Vagina (tissue), 2 donors: ENCODE results near the gene SOS1. TPM values are rescaled to one million over a fixed set of nuclear protein-coding genes. Genes with fewer than 3 reads are reported as not detected.

Source experiments
- DNase-seq, 2 donors: peaks; one replicate each; pipeline ENCODE4 v3.0.0-alpha.2; 2017; ENCODE audit errors: extremely low spot score in 2 of 2
- H3K27ac ChIP-seq: fragments of 200-600 bp; sonication (generic); one replicate; pipeline ENCODE4 v1.5.1; 2019
- H3K27me3 ChIP-seq: fragments of 200-600 bp; sonication (generic); one replicate; pipeline ENCODE4 v1.5.1; 2019
- H3K36me3 ChIP-seq, 2 donors: fragments of 200-600 bp; sonication (generic); one replicate each; pipeline ENCODE4 v1.5.1; 2017 to 2019
- H3K4me1 ChIP-seq: fragments of 200-600 bp; sonication (generic); one replicate; pipeline ENCODE4 v1.5.1; 2019
- H3K4me3 ChIP-seq, 2 donors: fragments of 200-600 bp; sonication (generic); 1 replicate in 1 of 2; 2 replicates in 1 of 2; pipeline ENCODE4 v1.5.1; 2016 to 2019
- H3K9me3 ChIP-seq: fragments of 200-600 bp; sonication (generic); one replicate; pipeline ENCODE4 v1.5.1; 2019
- POLR2A ChIP-seq, 2 donors: fragments of 450-650 bp; IDR thresholded peaks; one replicate each; pipeline ENCODE4 v1.6.1; 2017; ENCODE audit warnings: antibody characterized with exemption in 2 of 2, mild to moderate bottlenecking in 2 of 2, moderate library complexity in 2 of 2
- POLR2AphosphoS5 ChIP-seq, 2 donors: sonication (generic); formaldehyde crosslinking; IDR thresholded peaks; one replicate each; pipeline ENCODE4 v1.9.0; 2017; ENCODE audit warnings: antibody characterized with exemption in 2 of 2, mild to moderate bottlenecking in 2 of 2, low read depth in 1 of 2; ENCODE audit not compliant: insufficient read depth in 1 of 2
- intact Hi-C: fragments of 100-400 bp; cut with DNase I; formaldehyde crosslinking; loops from one replicate; pipeline ENCODE4 v1.15.1; 2023
- total RNA-seq: library from RNA; depleted of rRNA; stranded (reverse); fragments of >200 nt; gene quantifications from one replicate; pipeline ENCODE4 v1.2.3, GENCODE V29; 2016
- TF ChIP-seq, protein P1 (sequence below), 3 experiments: fragments of 450-650 bp in 2 of 3; fragments of 200-600 bp in 1 of 3; sonication (generic) in 1 of 3; IDR thresholded peaks; one replicate each; pipeline ENCODE4 v1.5.1; 2017 to 2019; ENCODE audit warnings: antibody characterized with exemption in 3 of 3, mild to moderate bottlenecking in 2 of 3, moderate library complexity in 2 of 3

Gene SOS1
- total RNA-seq, 1 donor from 2014 or later, result 20.1 TPM

DNA sequence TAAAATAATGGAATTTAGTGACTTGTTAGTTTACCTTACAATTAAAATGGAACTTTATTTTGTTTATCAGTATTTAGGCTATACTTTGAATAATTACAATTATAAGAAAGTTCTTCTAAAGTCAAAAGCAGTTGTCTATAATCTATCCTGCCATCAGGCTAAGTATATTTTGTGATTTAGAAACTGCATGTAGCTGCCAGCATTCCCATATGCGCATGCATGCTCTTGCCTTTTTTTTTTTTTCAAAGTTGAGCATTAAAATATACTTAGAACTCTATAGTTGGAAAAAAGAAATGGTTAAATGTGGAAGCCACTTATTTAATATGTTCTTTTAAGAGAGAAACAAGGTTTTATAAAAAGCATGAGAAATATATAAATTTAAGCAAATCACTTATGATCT lies 132.1 kb downstream of the SOS1 start:
- Histone ChIP-seq H3K27me3 (no peaks in the 10 kb centered on the region), H3K9me3 (no peaks in the 10 kb centered on the region), H3K4me3 (no peak overlapping the region), H3K36me3 (peaks cover 0 to 30% of the 10 kb centered on the region in 2 donors), H3K4me1 (no peaks in the 10 kb centered on the region), H3K27ac (no peak overlapping the region)
- intact Hi-C loops, result no loop called here
- TF ChIP-seq POLR2AphosphoS5 (IDR thresholded peaks at IDR 0.05; ENCODE audit: insufficient read depth in 1 of 2, low read depth in 1 of 2), result no peak
- no peak for TF ChIP-seq POLR2A (IDR thresholded peaks at IDR 0.05)
- TF ChIP-seq, protein P1, sequence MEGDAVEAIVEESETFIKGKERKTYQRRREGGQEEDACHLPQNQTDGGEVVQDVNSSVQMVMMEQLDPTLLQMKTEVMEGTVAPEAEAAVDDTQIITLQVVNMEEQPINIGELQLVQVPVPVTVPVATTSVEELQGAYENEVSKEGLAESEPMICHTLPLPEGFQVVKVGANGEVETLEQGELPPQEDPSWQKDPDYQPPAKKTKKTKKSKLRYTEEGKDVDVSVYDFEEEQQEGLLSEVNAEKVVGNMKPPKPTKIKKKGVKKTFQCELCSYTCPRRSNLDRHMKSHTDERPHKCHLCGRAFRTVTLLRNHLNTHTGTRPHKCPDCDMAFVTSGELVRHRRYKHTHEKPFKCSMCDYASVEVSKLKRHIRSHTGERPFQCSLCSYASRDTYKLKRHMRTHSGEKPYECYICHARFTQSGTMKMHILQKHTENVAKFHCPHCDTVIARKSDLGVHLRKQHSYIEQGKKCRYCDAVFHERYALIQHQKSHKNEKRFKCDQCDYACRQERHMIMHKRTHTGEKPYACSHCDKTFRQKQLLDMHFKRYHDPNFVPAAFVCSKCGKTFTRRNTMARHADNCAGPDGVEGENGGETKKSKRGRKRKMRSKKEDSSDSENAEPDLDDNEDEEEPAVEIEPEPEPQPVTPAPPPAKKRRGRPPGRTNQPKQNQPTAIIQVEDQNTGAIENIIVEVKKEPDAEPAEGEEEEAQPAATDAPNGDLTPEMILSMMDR (IDR thresholded peaks at IDR 0.05), result no peak
- DNase-seq, result no peak

DNA sequence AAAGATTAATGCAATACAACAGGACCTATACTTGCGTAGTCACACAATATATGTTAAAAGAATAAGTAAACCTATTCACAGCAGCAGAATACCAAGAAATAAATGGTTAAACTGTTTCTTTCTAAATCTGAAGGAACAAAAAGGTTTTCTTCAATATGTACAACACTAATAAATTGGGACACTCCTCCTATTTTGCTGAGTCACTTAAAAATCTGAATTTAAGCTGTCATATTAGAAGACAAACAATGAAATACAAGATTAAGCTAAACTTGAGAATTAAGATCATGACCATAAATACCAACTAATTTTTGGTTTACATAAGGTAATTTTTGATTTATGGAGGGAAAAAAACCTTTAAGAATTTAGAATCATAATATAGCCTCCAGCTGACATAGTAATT lies 138.4 kb downstream of the SOS1 start:
- no peak for DNase-seq
- no peaks in the 10 kb centered on the region for H3K4me1 ChIP-seq
- H3K36me3 ChIP-seq, result peaks cover 0 to 26% of the 10 kb centered on the region in 2 donors
- intact Hi-C loops, result no loop called here
- H3K9me3 ChIP-seq, result no peaks in the 10 kb centered on the region
- H3K27me3 ChIP-seq, result no peaks in the 10 kb centered on the region
- no peak overlapping the region for H3K27ac ChIP-seq
- no peak overlapping the region for H3K4me3 ChIP-seq
- TF ChIP-seq POLR2AphosphoS5 (IDR thresholded peaks at IDR 0.05; ENCODE audit: insufficient read depth in 1 of 2, low read depth in 1 of 2) (no peak), POLR2A (IDR thresholded peaks at IDR 0.05) (no peak)
- TF ChIP-seq, protein P1 (IDR thresholded peaks at IDR 0.05), result no peak

DNA sequence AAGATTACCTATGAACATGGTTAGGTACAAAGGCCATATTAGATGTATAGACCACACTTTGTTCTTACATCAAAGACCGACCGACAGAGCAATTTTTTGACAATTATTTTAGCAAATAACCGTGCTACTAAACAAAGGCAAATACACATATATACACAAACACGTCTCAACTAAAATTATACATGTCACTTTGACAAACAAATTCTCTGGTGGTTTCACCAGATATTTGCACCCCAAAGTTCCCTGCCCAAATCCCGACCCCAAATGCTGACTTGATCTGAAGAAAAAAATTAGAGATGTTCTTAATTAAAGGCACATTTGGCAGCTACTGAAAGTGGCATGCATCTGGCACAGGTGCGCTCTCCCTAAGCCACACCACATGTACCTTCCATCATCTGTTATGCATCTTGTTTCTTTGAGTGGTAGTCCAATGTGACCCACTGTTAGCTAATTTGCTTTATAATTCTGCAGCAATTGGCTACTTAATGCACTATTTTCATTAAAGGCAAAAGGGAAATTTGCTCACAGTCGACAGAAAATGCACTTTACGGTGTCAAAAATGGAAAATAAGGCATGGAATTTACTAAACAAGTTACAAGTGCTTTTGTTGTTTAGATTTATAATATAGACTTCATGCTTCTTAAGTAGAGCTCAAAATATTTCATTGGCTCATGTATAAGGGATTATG lies 139.0 kb downstream of the SOS1 start:
- Histone ChIP-seq H3K27ac (no peak overlapping the region), H3K9me3 (no peaks in the 10 kb centered on the region), H3K4me1 (no peaks in the 10 kb centered on the region), H3K36me3 (peaks cover 0 to 22% of the 10 kb centered on the region in 2 donors), H3K27me3 (no peaks in the 10 kb centered on the region), H3K4me3 (no peak overlapping the region)
- TF ChIP-seq POLR2AphosphoS5 (IDR thresholded peaks at IDR 0.05; ENCODE audit: insufficient read depth in 1 of 2, low read depth in 1 of 2) (no peak), POLR2A (IDR thresholded peaks at IDR 0.05) (no peak)
- TF ChIP-seq, protein P1 (IDR thresholded peaks at IDR 0.05), result no peak
- no peak for DNase-seq
- intact Hi-C loops, result no loop called here

DNA sequence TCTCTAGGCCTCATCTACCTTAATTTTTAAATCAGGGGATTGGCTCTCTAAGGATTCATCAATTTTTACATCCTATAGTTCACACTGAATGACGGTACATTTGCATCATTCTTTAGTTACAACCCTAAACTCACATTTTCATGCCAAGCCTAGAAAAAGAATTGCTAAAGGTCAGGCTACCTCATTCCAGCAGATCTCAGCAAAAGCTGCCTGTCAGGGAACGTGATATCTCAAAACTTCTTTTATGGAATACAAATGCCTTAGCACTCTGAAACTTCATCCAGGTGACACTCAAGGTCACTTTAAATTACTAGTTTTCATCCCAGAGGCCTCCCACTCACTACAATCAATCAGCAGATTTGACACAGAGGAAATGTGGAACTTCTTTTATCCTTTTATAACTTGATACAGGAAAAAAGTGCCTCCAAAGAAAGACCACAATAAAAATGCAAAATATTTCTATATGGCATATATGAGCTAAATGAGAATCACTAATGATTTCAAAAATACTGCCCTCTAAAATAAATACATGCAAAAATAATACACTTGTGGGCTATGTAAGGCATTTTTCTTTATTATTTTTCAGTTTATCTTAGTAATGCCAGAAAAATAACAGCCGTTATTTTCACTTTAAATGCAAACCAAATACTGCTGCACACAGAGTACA lies 139.7 kb downstream of the SOS1 start:
- no peak for DNase-seq
- H3K4me1 ChIP-seq, result no peaks in the 10 kb centered on the region
- no peak overlapping the region for H3K27ac ChIP-seq
- TF ChIP-seq POLR2A (IDR thresholded peaks at IDR 0.05) (no peak), POLR2AphosphoS5 (IDR thresholded peaks at IDR 0.05; ENCODE audit: insufficient read depth in 1 of 2, low read depth in 1 of 2) (no peak)
- H3K36me3 ChIP-seq, result peaks cover 0 to 16% of the 10 kb centered on the region in 2 donors
- no peak overlapping the region for H3K4me3 ChIP-seq
- intact Hi-C loops, result no loop called here
- no peaks in the 10 kb centered on the region for H3K9me3 ChIP-seq
- H3K27me3 ChIP-seq, result no peaks in the 10 kb centered on the region

DNA sequence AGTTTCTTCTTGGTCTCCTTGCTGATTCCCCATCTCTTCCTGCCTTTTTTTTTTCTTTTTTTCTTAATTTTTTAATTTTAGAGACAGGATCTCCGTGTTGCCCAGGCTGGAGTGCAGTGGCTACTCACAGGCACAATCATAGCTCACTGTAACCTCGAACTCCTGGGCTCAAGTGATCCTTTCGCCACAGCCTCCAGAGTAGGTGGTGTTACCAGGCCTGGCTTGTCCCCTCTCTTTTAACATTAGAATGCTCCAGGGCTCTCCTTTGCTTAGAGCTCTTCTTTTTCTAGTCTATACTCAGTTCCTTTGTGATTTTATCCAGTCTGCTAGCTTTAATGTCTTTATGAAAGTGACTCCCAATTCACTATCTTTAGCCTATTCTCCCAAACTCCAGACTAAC lies 141.9 kb downstream of the SOS1 start:
- TF ChIP-seq POLR2A (IDR thresholded peaks at IDR 0.05) (no peak), POLR2AphosphoS5 (IDR thresholded peaks at IDR 0.05; ENCODE audit: insufficient read depth in 1 of 2, low read depth in 1 of 2) (no peak)
- TF ChIP-seq, protein P1 (IDR thresholded peaks at IDR 0.05), result no peak
- Histone ChIP-seq H3K9me3 (no peaks in the 10 kb centered on the region), H3K27me3 (no peaks in the 10 kb centered on the region), H3K4me1 (no peaks in the 10 kb centered on the region), H3K27ac (no peak overlapping the region), H3K36me3 (no peaks in the 10 kb centered on the region), H3K4me3 (no peak overlapping the region)
- DNase-seq, result no peak
- intact Hi-C loops, result no loop called here
